Measurements from ENCODE around the gene PFKFB4.
"Not testable (repeated sequence)": the region's sequence is repeated elsewhere in the genome, so short reads cannot be mapped to it uniquely, and the experiment has no call there.

Gene PFKFB4

DNA sequence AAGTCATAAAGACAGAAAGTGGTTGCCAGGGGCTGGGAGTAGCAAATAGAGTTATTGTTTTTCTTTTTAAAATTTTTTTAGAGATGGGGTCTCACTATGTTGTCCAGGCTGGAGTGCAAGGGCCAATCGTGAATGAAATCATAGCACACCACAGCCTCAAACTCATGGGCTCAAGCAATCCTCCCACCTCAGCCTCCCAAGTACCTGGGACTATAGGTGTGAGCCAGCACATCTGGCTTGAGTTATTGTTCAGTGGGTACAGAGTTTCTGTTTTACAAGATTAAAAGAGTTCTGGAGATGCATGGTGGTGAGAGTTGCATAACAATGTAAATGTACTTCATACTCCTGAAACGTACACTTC, 23.6 kb downstream of the PFKFB4 start:
- Mint-ChIP-seq H3K9me3 (no peaks in the 10 kb centered on the region), H3K4me1 (no peaks in the 10 kb centered on the region), H3K27ac (no peak overlapping the region), H3K4me3 (no peak overlapping the region), H3K36me3 (no peaks in the 10 kb centered on the region), H3K27me3 (no peaks in the 10 kb centered on the region)
- no peak for ATAC-seq

DNA sequence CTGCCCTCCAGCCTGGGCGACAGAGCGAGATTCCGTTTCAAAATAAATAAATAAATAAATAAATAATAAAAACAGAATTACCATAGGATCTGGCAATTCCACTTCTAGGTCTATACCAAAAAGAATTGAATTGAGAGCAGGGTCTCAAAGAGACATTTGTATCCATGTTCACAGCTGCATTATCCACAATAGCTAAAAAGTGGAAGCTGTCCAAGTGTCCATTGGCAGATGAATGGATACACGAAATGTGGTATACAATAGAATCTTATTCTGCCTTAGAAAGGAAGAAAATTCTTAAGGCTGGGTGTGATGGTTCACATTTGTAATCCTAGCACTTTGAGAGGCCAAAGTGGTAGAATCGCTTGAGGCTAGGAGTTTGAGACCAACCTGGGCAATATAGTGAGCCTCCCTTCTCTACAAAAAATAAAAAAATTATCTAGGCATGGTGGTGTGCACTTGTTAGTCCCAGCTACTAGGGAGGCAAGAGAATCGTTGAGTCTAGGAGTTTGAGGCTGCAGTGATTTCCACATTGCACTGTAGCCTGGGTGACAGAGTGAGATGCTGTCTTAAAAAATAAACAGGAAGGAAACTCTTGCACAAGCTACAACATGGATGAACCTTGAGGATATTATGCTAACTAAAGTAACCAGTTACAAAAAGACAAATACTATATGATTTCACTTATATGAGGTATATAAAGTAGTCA, 24.2 kb downstream of the PFKFB4 start:
- H3K27me3 Mint-ChIP-seq = no peaks in the 10 kb centered on the region
- H3K4me3 Mint-ChIP-seq = no peak overlapping the region
- no peaks in the 10 kb centered on the region for H3K36me3 Mint-ChIP-seq
- no peak overlapping the region for H3K27ac Mint-ChIP-seq
- no peak for ATAC-seq
- no peaks in the 10 kb centered on the region for H3K9me3 Mint-ChIP-seq
- no peaks in the 10 kb centered on the region for H3K4me1 Mint-ChIP-seq

DNA sequence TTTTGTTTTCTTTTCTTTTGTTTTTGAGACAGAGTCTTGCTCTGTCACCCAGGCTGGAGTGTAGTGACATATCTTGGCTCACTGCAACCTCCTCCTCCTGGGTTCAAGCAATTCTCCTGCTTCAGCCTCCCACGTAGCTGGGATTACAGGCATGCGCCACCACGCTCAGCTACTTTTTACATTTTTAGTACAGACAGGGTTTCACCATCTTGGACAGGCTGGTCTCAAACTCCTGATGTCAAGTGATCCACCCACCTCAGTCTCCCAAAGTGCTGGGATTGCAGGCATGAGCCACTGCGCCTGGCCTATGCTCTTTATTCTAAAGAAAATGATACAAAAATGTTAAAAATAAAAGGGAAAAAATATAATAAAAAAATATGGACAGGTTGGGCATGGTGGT, 25.9 kb downstream of the PFKFB4 start:
- not testable (repeated sequence) for H3K4me1 Mint-ChIP-seq, H3K9me3 Mint-ChIP-seq, H3K27ac Mint-ChIP-seq, H3K27me3 Mint-ChIP-seq, ATAC-seq, H3K36me3 Mint-ChIP-seq, H3K4me3 Mint-ChIP-seq

DNA sequence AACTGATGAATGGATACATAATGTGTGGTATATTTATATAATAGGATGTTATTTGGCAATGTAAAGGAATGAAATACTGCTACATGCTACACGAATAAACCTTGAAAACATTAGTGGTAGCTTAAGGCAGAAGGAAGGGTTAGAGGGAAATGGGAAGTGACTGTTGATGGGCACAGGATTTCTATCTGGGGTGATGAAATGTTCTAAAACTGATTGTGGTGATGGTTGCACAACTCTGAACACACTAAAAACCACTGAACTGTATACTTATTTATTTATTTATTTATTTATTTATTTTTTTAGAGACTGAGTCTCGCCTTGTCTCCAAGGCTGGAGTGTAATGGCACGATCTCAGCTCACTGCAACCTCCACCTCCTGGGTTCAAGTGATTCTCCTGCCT, 27.8 kb downstream of the PFKFB4 start:
- Mint-ChIP-seq H3K27ac (no peak overlapping the region), H3K27me3 (no peaks in the 10 kb centered on the region), H3K9me3 (no peaks in the 10 kb centered on the region), H3K4me1 (no peaks in the 10 kb centered on the region), H3K4me3 (no peak overlapping the region), H3K36me3 (no peaks in the 10 kb centered on the region)
- ATAC-seq = no peak

DNA sequence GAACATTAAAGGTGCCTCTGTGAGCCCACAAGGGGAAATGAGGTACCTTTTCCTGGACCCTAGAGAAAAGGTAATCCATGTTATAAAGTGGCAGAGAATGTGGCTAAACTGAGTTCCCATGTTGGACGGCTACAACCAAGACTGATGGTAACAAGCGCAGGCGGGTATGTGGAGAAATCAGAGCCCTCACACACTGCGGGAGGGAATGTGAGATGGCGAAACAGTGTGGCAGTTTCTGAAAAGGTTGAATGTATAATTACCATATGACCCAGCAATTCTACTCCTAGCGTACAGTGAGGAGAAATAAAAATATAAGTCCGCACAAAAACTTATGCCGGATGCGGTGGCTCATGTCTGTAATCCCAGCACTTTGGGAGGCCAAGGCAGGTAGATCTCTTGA, 28.6 kb downstream of the PFKFB4 start:
- no peaks in the 10 kb centered on the region for H3K27me3 Mint-ChIP-seq
- no peak for ATAC-seq
- H3K36me3 Mint-ChIP-seq = no peaks in the 10 kb centered on the region
- H3K9me3 Mint-ChIP-seq = no peaks in the 10 kb centered on the region
- no peaks in the 10 kb centered on the region for H3K4me1 Mint-ChIP-seq
- no peak overlapping the region for H3K4me3 Mint-ChIP-seq
- H3K27ac Mint-ChIP-seq = no peak overlapping the region

DNA sequence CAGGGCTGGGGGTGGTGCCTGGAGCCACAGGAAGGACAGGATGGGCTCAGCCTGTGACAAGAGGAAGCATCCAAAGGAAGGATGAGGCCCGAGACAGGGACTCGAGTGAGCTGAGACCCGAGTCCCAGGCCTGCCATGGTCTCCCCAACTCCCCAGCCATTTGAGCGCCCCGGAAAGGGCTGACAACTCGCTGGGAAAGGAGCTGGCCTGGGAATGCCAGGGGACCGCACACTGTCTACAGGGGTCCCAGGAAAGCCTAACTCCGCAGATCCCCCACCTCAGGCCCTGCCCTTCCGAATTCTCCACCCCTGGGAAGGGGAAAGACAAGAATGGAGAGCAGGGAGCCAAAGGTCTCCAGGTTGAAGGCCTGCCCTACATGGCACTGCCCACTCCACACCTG, 31.6 kb downstream of the PFKFB4 start:
- H3K4me1 Mint-ChIP-seq = no peaks in the 10 kb centered on the region
- H3K27ac Mint-ChIP-seq = no peak overlapping the region

DNA sequence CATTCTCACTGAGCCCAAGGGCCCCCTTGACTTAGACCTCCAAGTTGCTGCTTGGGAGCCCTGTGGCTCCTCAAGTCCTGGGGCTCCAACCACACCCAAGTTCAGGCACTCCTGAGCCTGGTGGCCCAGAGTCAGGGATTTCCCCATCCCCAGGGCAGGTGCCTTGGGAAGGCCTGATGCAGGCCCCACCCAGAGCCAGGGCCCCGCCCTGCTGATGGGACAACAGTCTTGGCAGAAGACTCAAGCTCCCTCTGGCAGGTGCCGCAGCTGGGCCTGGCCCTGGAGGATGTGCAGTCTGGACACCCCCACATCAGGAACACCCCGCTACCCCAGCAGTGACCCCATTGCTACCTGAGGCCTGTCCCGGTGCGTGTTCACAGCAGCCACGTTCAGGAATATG, 35.0 kb downstream of the PFKFB4 start:
- H3K4me1 Mint-ChIP-seq = no peaks in the 10 kb centered on the region
- no peak overlapping the region for H3K4me3 Mint-ChIP-seq
- H3K27ac Mint-ChIP-seq = no peak overlapping the region
- ATAC-seq = no peak
- peaks cover 19% of the 10 kb centered on the region for H3K27me3 Mint-ChIP-seq
- H3K36me3 Mint-ChIP-seq = no peaks in the 10 kb centered on the region
- no peaks in the 10 kb centered on the region for H3K9me3 Mint-ChIP-seq

More for the DNA sequence above, 31.6 kb downstream of the PFKFB4 start:
- ATAC-seq = peak; percentile 14
- no peaks in the 10 kb centered on the region for H3K27me3 Mint-ChIP-seq
- no peaks in the 10 kb centered on the region for H3K9me3 Mint-ChIP-seq
- no peaks in the 10 kb centered on the region for H3K36me3 Mint-ChIP-seq
- no peak overlapping the region for H3K4me3 Mint-ChIP-seq

DNA sequence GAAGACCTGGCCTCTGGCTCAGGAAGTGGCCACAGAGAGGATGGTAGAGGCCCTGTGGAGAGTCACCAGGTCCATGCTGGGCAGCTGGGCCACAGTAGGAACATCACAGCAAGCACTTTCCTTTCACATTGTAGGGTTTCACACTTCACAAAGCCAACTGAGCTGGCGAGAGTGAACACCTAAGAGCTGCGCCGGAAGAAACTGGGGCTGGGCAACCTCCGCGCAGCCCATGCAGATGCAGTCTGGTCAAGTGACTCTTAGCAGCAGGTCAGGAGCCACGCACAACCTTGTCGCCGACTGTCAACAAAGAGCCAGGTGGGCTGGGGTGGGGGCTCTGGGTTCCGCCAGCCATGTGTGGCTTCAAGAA, 37.3 kb downstream of the PFKFB4 start:
- Mint-ChIP-seq H3K36me3 (no peaks in the 10 kb centered on the region), H3K4me3 (no peak overlapping the region), H3K27ac (no peak overlapping the region), H3K4me1 (peaks cover 5% of the 10 kb centered on the region), H3K9me3 (no peaks in the 10 kb centered on the region), H3K27me3 (peaks cover 24% of the 10 kb centered on the region)
- ATAC-seq = no peak

DNA sequence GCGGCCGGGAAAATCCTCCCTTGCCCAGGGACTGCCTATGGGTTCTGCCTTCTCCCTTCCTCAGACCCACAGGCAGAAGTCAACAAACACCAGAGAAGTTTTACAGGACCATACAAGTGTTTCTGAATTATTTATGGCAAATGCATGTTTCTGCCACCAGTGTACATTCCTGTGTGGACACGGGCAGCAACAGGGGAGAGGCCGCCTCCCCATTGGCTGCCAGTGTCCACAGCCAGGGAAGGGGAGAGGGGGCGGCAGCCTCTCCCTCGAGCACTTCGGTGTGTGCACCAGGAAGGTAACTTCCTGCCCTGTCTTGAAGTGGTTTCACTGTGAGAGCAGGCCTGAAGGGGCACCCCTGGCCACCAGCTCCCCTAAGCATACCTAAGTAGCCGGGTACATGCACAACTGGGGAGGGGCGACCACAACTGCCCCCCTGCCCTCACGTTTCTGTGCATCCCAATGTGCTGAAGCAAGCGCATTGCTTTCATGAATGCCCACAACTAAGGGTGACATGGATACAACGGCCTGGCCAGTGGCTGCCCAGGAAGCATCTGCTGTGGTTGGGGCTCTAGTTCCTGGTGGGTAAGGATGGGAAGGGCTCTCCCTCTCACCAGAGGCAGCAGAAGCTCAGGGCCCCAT, 37.8 kb downstream of the PFKFB4 start:
- H3K27me3 Mint-ChIP-seq = peaks cover 24% of the 10 kb centered on the region
- H3K4me3 Mint-ChIP-seq = no peak overlapping the region
- no peak for ATAC-seq
- H3K36me3 Mint-ChIP-seq = no peaks in the 10 kb centered on the region
- no peak overlapping the region for H3K27ac Mint-ChIP-seq
- H3K9me3 Mint-ChIP-seq = no peaks in the 10 kb centered on the region
- H3K4me1 Mint-ChIP-seq = peaks cover 5% of the 10 kb centered on the region

DNA sequence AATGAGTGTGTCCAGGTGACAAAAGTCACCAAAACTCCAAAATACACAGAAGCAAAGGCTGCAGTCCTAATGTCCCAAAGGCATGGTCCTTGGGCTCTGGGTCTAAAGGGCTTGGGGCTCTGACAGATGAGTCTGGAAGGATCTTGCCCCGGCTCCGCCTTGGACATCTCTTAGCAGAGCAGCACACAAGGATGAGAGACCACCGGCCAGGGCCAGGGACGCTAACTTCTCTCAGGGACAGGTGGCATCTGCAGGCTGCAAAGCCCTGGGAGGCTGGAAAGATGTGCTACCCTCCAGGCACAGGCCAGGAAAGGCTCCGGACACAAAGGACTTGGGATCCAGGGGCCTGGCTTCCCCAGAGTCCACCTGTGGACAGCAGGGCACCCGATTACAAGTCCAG, 38.5 kb downstream of the PFKFB4 start:
- H3K27me3 Mint-ChIP-seq = peaks cover 24% of the 10 kb centered on the region
- H3K9me3 Mint-ChIP-seq = no peaks in the 10 kb centered on the region
- no peak overlapping the region for H3K4me3 Mint-ChIP-seq
- H3K27ac Mint-ChIP-seq = no peak overlapping the region
- H3K36me3 Mint-ChIP-seq = no peaks in the 10 kb centered on the region
- ATAC-seq = no peak
- H3K4me1 Mint-ChIP-seq = peaks cover 5% of the 10 kb centered on the region

DNA sequence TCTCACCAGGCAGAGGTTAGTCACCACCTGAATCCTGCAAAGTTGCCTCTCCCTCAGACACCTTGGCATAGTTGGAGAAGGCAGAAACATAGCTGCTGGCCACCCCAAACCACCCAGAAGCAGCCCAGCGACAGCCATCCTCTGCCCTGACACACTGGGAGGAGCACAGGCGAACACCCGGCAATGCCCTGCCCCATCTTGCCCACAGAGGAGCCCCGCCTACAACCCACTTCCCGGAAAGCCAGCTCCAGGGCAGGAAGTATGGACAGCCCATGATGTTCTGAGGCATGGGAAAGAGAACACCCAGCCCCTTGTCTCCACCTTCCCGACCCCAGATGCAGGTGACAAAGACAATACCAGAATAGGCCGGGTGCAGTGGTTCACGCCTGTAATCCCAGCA, 40.0 kb downstream of the PFKFB4 start:
- H3K4me1 Mint-ChIP-seq = peaks cover 5% of the 10 kb centered on the region
- no peak for ATAC-seq
- H3K27ac Mint-ChIP-seq = no peak overlapping the region
- H3K27me3 Mint-ChIP-seq = peaks cover 25% of the 10 kb centered on the region
- no peak overlapping the region for H3K4me3 Mint-ChIP-seq
- no peaks in the 10 kb centered on the region for H3K36me3 Mint-ChIP-seq
- no peaks in the 10 kb centered on the region for H3K9me3 Mint-ChIP-seq

DNA sequence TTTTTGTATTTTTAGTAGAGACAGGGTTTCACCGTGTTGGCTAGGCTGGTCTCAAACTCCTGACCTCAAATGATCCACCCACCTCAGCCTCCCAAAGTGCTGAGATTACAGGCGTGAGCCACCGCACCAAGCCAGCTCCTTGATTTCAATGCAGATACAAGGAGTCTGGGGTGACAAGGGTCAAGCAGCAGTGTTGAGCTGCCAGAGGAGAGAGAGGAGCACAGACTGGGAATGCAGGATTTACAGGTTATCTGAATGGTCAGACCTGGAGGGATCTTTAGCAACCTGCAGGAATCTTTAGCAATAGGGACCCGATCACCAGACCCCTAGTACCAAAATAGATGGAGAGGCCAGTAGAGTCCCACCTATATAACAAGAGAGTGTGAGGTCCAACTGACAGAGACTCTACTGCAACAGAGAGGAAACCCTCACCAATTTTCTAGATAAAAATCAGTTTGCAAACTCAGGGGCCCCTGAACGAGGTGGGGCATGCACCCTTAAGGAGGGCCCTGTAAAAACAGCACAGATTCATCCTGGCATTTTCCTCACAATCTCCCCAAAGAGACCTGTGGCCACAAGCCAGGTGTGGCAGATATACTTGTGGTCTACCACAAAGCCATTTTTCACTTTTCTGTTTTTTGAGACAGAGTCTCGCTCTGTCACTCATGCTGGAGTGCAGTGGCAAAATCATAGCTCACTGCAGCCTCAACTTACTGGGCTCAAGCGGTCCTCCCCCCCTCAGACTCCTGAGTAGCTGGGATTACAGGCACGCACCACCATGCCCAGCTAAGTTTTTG, 42.0 kb downstream of the PFKFB4 start:
- no peaks in the 10 kb centered on the region for H3K36me3 Mint-ChIP-seq
- no peaks in the 10 kb centered on the region for H3K9me3 Mint-ChIP-seq
- peak; percentile 64 for ATAC-seq
- no peak overlapping the region for H3K27ac Mint-ChIP-seq
- no peak overlapping the region for H3K4me3 Mint-ChIP-seq
- peaks cover 36% of the 10 kb centered on the region for H3K27me3 Mint-ChIP-seq
- H3K4me1 Mint-ChIP-seq = peaks cover 5% of the 10 kb centered on the region

DNA sequence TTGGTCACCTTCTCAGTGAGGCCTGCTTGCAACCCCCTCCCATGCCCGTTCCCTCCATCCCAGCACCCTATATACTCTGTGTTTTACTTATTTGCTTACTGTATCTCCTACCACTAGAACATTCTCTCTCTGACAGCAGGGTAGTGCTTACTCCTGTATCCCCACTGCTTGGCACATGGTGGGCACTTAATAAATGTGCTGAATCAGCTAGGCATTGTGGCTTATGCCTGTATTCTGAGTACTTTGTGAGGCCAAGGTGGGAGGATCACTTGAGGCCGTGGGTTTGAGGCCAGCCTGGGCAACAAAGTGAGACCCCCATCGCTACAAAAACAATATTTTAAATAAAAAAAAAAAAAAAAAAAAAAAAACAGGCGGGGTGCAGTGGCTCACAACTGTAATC, 45.1 kb downstream of the PFKFB4 start:
- peaks cover 16% of the 10 kb centered on the region for H3K27me3 Mint-ChIP-seq
- no peaks in the 10 kb centered on the region for H3K9me3 Mint-ChIP-seq
- H3K4me3 Mint-ChIP-seq = no peak overlapping the region
- H3K27ac Mint-ChIP-seq = no peak overlapping the region
- peaks cover 14% of the 10 kb centered on the region for H3K4me1 Mint-ChIP-seq
- H3K36me3 Mint-ChIP-seq = no peaks in the 10 kb centered on the region
- ATAC-seq = no peak

DNA sequence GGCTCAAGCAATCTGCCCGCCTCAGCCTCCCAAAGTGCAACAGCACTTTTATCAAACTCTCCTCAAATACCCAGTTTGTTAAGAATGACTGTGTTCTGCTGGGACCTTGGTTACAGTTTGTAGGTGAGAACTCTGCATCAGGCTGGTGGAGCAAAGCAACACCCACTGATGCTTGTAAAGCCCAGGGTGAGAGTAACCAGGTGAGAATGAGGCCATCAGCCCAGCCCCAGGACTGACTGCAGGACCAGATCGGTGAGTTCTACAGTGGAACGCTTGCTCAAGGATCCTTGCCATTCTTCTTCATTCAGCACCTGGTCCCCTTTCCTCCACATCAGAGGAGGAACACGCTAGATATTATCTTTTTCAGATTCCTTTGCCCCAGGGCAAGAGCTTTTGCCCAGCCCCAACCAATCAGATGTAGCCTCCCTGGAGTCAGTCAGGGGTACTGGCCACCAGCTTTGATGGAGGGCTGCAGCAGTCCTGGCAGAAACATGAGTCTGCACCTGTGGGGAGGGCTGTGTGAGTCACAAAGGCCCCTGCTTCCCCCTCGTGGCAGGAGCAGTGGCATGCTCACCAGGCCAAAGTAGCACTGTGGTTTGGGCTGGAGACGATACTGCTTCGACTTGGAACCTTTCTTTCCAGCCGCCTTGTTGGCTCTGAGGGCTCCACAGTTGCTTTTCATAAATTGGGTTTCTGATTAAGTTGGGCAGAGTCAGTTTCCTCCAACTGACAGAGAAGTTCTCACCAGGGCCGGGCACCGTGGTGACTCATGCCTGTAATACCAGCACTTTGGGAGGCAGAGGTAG, 49.1 kb downstream of the PFKFB4 start:
- H3K36me3 Mint-ChIP-seq = no peaks in the 10 kb centered on the region
- peaks cover 21% of the 10 kb centered on the region for H3K4me1 Mint-ChIP-seq
- ATAC-seq = peak; percentile 89
- H3K9me3 Mint-ChIP-seq = no peaks in the 10 kb centered on the region
- no peak overlapping the region for H3K27ac Mint-ChIP-seq
- peaks cover 12% of the 10 kb centered on the region for H3K27me3 Mint-ChIP-seq
- no peak overlapping the region for H3K4me3 Mint-ChIP-seq

DNA sequence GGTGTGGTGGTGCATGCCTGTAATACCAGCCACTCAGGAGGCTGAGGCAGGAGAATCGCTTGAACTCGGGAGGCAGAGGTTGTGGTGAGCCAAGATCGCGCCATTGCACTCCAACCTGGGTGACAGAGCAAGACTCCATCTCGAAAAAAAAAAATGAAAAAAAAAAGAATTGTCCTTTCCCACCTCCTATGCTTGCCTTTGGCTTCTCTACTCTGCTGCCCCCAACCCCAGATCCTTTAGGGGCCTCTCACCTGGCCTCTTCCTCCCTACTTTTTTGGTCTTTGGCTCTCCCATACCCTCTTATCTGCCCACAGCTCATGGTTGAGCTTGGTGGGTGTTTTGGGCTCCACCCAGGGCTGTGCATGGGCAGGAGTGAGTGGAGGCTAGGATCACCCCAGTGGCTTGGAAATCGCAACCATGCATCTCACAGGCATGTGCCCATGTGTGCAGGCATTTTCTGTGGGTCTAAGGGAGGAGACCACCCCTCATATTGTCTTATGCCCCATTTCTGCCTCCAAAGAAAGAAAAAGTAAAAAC, 50.6 kb downstream of the PFKFB4 start:
- H3K36me3 Mint-ChIP-seq = no peaks in the 10 kb centered on the region
- H3K27ac Mint-ChIP-seq = no peak overlapping the region
- no peak for ATAC-seq
- peaks cover 5% of the 10 kb centered on the region for H3K27me3 Mint-ChIP-seq
- no peak overlapping the region for H3K4me3 Mint-ChIP-seq
- no peaks in the 10 kb centered on the region for H3K9me3 Mint-ChIP-seq
- H3K4me1 Mint-ChIP-seq = peaks cover 21% of the 10 kb centered on the region
